ENCODE results near the gene HSPH1.
"Not testable (repeated sequence)": the region's sequence is repeated elsewhere in the genome, so short reads cannot be mapped to it uniquely, and the experiment has no call there.

HSPH1 gene

DNA sequence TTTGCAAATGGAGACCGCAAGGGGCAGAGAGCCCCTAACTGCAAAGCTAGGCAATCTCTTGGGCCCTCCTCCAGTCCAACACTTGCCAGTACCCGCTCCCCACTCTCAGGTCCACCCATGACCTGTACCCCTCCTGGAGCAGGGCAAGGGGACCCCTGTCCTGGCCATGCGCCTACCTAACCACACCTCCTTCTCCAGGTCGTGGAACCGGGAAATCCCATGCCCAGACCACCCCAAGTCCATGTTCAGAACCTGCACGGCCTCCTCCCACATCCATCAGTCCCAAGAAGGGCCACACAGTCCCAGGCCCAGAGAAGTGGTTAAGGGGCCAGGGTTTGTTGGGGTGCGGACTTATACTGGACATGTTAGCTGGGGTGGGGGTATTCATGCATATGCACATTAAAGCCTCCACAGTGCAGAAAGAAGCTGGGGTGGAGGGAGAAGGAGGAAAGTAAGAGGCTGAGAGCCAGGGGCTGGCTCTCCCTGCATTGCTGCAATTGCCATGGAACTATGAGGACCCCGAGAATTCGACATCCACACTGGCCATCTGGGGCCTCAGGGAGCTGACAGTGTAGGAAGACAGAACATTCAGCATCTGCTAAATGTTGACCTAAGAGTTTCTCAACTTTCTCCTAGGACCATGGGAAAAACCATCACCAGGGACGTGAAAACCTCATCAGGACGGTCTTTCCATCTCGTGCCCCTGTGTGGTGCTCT, 39.0 kb downstream of the HSPH1 start:
- DNase-seq: no peak

DNA sequence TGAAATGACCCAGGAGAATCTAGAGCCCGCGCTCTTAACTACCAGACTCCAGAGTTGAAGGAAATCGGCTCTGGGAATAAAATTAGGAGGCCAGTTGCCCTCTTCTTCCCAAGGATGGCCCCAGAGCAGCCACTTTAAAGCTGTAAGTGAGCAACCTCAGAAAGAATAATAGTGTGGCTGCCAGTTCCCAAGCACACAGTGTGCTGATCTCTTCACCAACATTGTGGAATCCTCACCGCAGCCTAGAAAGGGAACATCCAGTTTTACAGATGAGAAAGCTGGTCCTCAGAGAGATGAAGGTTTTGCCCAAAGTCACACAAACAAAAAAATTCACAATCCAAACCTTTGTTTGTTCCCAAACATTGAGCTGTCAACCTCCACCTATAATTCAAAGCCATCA, 39.6 kb downstream of the HSPH1 start:
- no peak for DNase-seq

DNA sequence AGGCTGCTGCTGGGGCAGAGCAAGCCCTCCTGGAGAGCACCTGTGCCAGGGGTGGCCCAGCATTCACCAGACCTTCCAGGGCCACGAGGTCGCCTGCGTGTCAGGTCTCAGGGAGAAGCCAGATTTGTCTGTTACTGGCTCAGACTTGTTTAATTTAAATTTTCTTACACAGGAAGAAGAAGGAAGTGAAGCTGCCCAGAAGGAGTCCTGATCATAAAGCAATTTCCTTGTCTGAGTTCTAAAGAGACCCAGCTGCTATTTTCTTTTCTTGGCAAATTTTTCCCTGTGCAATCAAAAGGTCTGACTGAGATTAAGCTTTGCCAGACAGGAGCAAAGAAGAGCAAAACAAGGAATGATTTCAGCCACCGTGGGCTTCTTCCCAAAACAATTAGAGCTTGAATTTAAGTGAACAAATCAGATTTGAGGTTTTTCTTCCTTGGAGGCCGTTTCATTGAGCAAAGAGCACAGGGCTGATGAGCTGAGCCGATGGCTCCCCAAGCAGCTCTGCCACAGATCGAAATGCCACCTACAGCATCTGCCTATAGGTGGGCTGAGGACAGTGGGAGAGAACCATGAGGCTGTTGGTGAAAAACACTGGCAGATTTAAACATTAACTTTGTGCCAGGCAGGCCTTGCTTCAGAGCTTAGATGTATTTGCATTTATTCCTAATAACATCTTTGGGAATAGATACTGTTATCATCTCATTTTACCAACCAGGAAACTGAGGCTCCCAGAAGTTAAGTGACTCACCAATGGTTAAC, 40.1 kb downstream of the HSPH1 start:
- DNase-seq: no peak

DNA sequence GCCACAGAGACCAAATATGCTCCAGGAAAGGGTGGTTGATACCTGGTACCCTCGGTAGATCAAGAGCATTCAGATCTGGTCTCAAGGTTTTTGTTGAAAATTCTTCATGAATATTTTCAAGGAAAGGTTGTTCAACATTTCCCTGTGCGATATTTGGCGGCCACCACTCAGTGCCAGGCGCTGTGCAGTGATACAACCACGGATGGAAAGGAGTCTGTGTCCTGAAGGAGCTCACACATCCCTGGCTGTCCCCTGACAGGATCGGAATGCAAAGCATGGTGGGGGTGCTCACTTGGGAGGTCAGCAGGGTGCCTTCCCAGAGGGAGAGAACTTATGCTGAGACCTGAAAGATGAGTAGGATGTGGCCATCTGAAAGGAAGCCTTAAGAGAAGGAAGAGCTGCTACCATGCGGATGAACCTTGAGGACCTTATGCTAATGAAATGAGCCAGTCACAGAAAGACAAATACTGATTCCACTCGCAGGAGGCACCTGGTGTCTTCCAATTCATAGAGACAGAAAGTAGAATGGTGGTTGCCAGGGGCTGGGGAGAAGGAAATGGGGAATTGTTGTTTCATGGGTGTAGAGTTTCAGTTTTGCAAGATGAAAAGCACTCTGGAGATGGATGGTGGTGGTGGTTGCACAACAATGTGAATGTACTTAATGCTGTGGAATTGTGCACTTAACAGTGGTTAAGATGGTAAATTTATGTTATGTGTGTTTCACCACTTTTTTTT, 41.6 kb downstream of the HSPH1 start:
- no peak for DNase-seq

DNA sequence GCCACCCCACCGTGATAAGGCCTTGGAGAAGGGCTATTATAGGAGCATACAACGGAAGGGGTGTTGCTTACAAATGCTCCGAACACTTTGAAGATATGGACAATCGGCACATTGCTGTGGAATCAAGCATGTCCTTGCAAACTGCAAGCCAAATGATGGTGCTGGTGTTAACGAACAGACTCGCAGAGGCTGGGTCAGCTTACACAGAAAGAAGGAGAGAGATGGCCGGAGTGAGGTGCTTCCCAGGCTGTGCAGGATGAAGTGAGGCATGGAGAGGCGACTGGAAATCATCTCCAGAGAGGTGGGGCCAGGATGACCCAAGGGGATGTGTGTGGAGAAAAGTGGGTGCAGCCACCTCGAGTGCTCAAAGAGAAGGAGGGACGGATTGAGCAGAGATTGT, 42.2 kb downstream of the HSPH1 start:
- no peak for DNase-seq

DNA sequence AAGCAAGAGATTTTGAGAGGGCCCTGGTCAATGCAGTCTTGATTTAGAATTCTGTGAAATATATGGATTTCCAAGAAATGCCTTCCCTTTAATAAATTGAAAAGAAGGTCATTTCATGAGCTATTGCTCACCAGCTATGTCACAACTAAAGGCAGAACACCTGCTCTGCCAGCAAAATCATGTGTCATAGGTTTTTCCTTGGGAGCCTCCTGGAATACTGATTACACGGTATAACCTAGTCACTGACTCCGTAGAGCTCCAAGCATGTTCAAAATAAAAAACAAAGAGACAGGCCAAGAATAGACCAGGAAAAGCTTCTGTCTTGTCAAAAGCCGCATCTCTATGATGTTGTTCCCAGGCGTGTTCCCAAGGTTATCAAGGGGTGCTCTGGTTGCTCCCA, 45.5 kb downstream of the HSPH1 start:
- no peak for DNase-seq

DNA sequence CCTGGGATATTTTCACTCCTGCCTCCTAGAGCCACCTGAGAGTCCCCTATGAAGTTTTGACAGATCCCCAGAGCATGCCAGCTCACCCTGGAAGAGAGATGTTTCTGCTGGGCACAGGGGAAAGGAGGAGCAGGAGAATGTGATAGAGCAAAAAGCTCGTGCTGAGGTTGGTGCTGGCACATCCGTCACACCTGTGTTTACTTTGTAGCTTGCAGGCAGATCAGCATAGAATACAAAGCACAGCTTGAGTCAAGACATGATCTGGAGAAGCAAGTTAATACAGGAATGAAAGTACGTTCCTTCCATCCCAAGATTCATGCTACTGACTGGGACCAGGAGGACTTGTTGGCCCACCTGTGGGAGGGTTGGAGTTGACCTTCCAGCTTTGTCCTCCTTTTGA, 46.1 kb downstream of the HSPH1 start:
- no peak for DNase-seq

DNA sequence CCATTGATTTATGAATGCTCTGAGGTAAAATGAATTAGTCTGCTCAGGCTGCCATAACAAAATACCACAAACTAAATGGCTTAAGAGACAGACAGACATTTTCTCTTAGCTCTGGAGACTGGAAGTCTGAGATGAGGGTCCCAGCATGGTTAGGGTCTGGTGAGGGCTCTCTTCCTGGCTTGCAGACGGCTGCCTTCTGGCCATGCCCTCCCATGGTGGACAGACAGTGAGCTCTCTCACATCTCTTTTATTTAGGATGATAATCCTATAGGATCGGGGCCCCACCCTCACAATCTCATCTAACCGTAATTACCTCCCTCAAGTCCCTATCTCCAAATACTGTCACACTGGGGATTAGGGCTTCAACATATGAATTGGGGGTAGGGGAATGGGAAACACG, 47.1 kb downstream of the HSPH1 start:
- no peak for DNase-seq

DNA sequence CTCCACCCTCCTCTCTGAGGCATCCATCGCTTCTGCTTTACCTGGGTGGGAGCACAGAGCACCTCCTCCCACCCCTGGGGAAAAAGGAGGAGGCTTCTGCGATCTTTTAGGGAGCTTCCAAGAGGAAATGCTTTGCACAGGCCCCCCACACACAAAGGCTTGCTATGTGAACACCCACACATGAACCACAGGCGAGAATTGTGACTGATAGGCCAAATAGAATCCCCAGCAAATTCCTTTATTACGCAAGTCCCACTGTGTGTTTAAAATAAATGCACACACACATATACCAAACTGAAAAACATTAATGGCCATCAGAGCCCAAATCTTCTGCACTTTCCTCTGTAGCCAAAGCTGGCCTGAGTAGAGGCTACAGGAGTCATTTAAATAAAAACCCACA, 50.6 kb downstream of the HSPH1 start:
- no peak for DNase-seq

DNA sequence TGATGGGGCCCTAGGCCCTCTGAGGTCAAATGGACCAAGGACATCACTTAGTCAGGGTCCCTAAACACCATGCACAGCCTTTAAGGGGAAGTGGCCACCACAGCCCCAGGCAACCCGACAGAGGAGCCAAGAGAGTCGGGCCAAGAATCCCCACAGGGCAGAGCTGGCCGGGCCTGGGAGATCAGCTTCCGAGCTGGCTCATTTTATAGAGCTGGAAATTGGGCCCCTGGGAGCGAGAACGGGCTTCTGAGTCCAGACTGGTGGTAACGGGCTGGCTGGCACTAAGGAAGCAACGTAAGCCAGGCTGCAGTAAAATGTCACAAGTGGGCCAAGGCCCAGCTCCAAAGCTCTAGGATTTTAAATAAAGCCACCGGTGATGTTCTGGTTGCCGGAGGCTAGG, 51.1 kb downstream of the HSPH1 start:
- DNase-seq: no peak

DNA sequence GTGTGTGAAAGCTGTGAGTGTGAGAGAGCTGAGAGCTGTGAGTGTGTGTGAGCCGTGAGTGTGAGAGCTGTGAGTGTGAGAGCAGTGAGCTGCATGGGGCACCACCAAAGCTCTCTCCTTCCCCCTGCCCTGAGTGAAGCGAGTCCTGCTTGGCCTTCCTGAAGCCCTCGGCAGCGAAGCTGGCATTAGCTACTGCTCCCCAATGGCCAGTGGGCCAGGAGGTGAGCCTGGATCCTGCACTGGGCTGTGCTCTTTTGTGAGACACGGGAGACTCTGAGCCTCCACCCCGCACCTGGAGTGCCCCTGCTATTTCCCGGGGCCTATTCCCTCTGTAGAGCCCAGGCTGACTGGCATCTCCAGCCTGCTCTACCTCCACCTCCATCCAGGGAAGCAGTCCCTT, 51.5 kb downstream of the HSPH1 start:
- no peak for DNase-seq

DNA sequence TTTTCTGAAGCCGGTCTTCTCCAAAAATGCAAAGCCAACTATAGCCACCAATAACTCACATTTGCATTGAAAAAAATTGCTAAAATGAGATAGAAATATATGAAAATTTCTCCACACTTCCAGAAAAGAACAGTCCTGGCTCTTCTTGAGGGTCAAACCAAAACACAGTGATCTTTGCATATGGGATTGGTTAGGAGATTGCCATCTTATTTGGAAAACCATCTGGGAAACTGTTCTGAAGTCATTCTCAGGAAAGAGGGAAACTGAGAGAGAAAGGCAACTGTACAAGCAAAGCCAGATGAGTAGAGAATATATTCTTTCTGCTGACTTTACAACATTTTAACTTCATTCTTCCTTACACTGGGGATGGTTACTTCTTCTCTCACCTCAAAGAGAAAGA, 54.6 kb downstream of the HSPH1 start:
- DNase-seq: no peak

DNA sequence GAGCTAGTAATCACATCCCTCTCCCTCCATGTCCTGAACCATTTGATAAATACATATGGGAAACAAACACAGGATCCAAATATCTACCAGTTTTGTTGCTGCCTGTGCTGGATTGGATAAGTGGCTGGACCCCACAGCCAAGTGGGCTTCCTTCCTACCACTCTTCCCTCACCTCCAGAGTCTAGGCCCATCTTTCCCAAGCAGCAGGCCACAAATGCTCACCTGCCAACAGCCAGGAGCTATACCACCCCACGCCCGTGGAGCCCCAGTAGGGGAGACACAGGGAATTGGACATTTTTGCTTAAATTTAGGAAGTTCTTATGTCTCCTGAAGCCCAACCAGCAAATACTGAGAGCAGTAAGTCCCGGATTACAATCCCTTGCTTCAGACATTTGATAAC, 55.8 kb downstream of the HSPH1 start:
- no peak for DNase-seq

DNA sequence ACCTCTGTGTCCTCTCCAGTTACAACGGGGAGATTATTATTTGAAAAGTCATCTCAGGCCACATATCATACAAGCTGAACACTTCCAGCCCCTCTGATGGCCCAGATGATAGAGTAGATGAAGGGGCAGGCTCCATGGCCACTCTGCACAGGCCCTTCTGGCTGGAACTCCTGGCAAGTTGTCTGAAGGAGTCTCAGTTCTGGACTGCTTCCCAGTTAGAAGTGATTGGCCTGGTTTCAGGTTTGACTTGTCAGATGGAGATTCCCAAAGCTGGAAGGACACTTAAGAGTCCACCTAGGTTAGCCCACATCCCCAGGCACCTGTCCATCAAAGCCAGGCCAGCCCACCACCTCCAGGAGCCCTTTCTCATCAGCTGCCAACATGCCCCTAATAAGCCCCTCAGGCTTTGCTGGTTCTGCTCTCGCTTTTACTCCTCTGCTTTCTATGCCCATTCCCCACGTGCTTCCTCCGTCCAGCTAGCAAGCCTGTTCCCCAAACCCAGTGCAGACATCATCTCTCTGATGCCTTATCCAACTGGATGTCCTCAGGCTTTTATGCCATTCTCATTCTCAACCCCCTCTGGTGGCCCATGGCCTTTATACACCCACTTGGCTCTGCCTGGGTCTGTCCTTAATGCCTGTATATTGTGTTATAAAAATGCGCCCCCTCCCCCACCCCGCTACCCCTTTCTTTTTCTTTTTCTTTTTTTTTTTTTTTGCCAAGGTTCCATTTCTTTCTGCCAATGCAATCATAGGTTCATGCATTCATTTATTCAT, 56.5 kb downstream of the HSPH1 start:
- no peak for DNase-seq

DNA sequence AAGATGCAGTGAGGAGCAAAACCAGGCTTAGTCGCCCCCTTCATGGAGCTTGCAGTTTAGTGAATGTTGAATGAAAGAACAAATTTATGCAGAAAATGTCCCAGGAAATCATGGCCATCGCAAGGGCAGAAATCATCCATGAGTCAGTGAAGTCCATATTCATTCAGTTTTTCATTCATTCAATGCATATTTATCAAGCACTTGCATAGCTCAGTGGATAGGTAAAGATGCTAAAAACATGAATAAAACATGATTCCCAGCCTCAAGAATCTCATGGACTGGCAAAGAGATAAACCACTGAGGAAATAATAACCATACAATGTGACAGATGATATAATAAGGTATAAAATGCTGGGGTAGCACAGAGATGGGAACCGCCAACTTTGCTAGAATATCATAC, 58.8 kb downstream of the HSPH1 start:
- no peak for DNase-seq

DNA sequence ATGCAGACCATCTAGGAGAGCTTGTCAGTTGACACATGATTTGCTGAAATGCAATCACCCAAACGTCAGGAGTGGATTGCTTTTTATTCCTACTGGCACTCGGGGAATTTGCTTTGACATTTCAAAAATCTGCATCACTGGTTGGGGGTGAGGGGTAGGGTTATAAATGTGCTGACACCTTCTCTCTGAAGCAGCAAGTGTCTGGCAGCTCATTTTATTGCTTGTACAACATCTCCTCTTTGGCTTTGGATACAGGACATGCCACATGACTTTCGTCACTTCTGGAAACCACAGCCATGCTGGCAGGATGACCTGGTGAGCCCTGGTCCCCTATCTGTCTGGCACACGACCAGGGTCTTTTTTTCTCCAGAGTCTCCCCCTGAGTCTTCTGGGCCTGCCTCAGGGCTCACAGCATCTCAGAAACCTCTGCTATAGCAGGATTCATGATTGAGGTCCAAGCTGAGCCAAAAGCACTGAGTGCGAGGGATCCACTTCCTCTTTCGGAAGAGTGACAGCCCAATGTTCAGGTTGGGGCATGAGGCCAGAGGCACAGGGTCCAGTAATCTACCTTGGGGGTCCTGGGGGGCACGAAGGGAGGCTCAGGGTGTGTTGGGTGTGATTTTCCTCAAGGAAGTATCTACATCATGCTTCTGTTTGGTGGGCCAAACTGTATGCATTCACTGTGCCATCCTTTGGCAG, 60.1 kb downstream of the HSPH1 start:
- DNase-seq: no peak

DNA sequence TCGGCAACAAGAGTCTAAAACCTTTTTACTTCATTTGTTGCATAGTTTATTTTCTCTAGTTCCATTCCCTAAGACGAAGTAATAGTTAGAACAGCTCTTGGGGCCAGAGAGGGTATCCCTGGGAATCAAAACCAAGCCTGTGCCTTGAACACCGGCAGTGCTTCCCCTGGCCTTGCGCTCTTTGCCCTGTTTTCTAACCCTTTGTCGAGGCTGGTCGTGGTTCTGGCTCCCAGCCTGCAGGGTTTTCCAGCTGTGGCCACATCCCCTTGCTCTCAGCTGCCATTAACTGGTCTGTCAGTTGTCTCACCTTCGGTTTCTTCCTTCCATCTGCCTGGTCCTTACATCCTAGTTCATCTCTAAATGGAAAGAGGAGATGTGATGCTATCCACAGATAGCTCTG, 61.0 kb downstream of the HSPH1 start:
- DNase-seq: no peak

DNA sequence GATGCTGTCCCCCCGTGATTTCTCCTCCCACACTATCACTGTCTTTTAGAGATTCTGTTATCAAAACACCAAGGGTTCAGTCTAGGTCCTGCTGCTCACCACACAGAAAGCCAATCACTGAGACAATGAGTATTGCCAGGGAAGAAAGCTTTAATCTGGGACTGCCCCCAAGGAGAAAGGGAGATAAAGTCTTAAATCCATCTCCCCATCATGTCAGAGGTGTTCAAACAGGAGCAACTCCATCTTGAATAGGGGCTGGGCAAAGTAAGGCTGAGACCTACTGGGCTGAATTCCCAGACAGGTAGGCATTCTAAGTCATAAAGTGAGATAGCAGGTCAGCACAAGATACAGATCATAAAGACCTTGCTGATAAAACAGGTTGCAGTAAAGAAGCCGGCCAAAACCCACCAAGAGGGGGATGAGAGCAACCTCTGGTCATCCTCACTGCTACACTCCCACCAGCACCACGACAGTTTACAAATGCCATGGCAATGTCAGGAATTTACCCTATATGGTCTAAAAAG, 63.7 kb downstream of the HSPH1 start:
- not testable (repeated sequence) for DNase-seq

DNA sequence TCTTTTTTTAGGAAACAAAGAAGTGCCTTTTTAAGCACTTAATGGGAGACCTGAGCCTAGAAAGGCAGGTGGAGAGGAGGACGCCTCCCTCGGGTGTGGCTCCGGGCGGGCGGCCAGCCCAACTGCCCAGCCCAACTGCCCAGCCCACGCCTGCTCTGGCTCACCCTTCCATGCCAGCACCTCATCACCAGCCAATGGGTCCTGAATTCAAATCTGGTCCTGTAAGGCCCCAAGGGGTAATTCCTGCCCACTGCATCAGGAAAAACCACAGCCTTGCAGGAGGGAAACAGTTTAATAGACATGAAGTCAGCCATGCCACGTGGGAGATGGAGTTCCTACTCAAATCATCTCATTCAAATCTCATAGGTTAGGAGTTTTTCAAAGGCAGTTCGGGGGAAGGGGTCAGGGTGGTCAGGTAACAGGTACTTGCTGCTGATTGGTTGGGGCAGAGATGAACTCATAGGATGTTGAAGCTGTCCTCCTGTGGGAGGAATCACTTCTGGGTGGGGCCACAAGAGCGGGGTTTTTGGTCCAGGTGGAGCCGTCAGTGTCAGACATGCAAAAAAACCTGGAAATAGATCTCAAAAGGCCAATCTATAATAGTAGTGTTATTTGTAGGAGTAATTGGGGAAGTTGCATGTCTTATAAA, 64.9 kb downstream of the HSPH1 start:
- no peak for DNase-seq

DNA sequence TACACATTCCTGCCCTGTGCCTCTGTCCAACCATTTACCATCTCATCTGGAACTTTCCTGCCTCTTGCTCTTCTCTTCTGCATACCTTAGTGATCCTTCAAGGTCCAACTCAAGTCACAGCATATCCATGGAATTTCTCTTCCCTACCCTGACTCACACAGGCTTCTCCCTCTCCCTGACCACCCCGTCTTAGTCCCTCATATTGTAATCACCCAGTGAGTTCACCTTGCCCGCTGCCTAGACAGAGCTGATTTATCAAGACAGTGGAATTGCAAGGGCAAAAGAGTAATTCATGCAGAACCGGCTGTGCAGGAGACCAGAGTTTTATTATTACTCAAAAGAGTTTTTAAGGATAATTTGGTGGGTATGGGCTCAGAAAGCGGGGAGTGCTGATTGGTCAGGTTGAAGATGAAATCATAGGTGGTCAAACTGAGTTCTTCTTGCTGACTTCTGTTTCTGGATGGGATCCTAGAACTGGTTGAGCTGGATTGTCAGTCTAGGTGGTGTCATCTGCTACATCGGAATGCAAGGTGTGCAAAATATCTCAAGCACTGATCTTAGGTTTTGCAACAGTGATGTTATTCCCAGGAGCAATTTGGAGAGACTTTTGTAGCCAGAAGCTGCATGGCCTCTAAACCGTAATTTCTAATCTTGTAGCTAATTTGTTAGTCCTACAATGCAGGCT, 67.2 kb downstream of the HSPH1 start:
- DNase-seq: no peak

Measured in activated CD4-positive, alpha-beta T cell treated with anti-CD3 and anti-CD28 coated beads, Interleukin-2, amount 50 U/mL, for 1 hour (primary cell).